Vagina (tissue), 2 donors: ENCODE data around the gene PHYH.

ENCODE experiments used
- POLR2A ChIP-seq, 2 donors: fragments of 450-650 bp; IDR thresholded peaks; one replicate each; pipeline ENCODE4 v1.6.1; 2017; ENCODE audit warnings: antibody characterized with exemption in 2 of 2, mild to moderate bottlenecking in 2 of 2, moderate library complexity in 2 of 2
- POLR2AphosphoS5 ChIP-seq, 2 donors: sonication (generic); formaldehyde crosslinking; IDR thresholded peaks; one replicate each; pipeline ENCODE4 v1.9.0; 2017; ENCODE audit warnings: antibody characterized with exemption in 2 of 2, mild to moderate bottlenecking in 2 of 2, low read depth in 1 of 2; ENCODE audit not compliant: insufficient read depth in 1 of 2
- TF ChIP-seq, protein P1 (sequence below), 3 experiments: fragments of 450-650 bp in 2 of 3; fragments of 200-600 bp in 1 of 3; sonication (generic) in 1 of 3; IDR thresholded peaks; one replicate each; pipeline ENCODE4 v1.5.1; 2017 to 2019; ENCODE audit warnings: antibody characterized with exemption in 3 of 3, mild to moderate bottlenecking in 2 of 3, moderate library complexity in 2 of 3

DNA sequence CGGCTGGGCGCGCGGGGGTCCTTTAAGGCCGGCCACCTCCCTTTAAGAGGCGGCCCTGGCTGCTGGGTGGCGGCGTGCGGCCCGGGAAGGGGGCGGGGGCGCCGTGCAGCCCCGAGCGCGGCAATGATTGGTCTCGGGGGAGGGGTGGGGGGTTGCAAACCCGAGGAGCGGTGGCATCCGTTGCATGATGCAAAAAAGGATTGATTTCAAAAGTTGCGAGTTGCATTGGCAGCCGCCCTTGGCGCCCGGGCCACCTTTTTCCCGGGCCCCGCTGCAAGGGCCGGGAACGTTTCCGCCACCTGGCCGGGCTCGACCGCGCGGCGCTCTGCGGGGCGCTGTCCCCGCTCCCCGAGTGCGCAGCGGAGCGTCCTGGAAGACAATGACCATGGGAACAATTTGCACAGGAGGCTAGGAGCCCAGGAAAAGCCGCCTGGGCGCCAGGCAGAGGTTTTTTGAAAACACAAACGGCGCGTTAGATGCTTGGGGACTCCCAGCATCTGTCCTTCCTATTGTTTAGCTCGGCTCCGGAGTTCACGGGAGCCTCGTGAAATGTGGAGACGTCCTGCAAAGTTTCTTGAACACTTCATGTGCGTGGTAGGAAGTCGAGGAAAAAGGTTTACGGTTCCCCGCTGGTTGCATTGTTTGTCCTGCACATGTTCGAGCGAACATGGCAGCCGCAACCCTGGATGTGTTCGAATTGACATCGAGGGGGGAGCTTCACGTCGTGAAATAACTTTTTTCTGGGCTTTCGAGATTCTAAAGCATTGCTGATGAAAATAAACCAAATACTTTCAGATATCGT is 48.6 kb upstream of the PHYH start, which contains the start of gene SEPHS1:
- TF ChIP-seq, protein P1, sequence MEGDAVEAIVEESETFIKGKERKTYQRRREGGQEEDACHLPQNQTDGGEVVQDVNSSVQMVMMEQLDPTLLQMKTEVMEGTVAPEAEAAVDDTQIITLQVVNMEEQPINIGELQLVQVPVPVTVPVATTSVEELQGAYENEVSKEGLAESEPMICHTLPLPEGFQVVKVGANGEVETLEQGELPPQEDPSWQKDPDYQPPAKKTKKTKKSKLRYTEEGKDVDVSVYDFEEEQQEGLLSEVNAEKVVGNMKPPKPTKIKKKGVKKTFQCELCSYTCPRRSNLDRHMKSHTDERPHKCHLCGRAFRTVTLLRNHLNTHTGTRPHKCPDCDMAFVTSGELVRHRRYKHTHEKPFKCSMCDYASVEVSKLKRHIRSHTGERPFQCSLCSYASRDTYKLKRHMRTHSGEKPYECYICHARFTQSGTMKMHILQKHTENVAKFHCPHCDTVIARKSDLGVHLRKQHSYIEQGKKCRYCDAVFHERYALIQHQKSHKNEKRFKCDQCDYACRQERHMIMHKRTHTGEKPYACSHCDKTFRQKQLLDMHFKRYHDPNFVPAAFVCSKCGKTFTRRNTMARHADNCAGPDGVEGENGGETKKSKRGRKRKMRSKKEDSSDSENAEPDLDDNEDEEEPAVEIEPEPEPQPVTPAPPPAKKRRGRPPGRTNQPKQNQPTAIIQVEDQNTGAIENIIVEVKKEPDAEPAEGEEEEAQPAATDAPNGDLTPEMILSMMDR (IDR thresholded peaks at IDR 0.05): no peak
- TF ChIP-seq POLR2A (IDR thresholded peaks at IDR 0.05): no peak
- peak in 1 of 2 donors; percentile 63 for TF ChIP-seq POLR2AphosphoS5 (IDR thresholded peaks at IDR 0.05; ENCODE audit: insufficient read depth in 1 of 2, low read depth in 1 of 2)
